Caco-2 (cell line): ENCODE measurements around the gene LAMB4. TPM values are rescaled to one million over a fixed set of nuclear protein-coding genes. Genes with fewer than 3 reads are reported as not detected.

Experiments
- BruUV-seq: library from RNA; stranded (reverse); fragments of 400-500 nt; replicated peaks from 2 replicates; lab custom pipeline; 2021; lab: Mats Ljungman, UMichigan
- CTCF ChIA-PET: fragments of 300-600 bp; sonication (Branson Sonifier 250); formaldehyde crosslinking; loops from one replicate; lab custom pipeline; 2022; ENCODE audit warnings: antibody characterized with exemption; lab: Charles Lee
- POLR2A ChIA-PET: fragments of 300-600 bp; sonication (Branson Sonifier 250); formaldehyde crosslinking; loops from one replicate; lab custom pipeline; 2022; ENCODE audit warnings: antibody characterized with exemption; lab: Charles Lee
- DNase-seq, 2 experiments: peaks; one replicate each; pipeline versions ENCODE4 v3.0.0 to v3.0.0-alpha.2; 2020 to 2022
- H3K27me3 ChIP-seq: replicated peaks from 2 replicates; pipeline ENCODE4 v1.6.0; 2011; ENCODE audit warnings: low read length; ENCODE audit not compliant: control insufficient read depth, insufficient read depth
- H3K36me3 ChIP-seq: 2 replicates; pipeline ENCODE4 v1.5.1; 2011; ENCODE audit warnings: low read length; ENCODE audit not compliant: control insufficient read depth, insufficient read depth
- H3K4me1 ChIP-seq: fragments of 250-450 bp; sonication (Bioruptor Pico); 2 replicates; pipeline ENCODE4 v1.5.1; 2020; ENCODE audit warnings: mild to moderate bottlenecking
- H3K4me3 ChIP-seq: 2 replicates; pipeline ENCODE4 v1.5.1; 2011; ENCODE audit warnings: low read depth, mild to moderate bottlenecking, control low read depth, low read length
- H3K9me3 ChIP-seq: fragments of 250-450 bp; sonication (Bioruptor Pico); 2 replicates; pipeline ENCODE4 v1.5.1; 2020; ENCODE audit warnings: mild to moderate bottlenecking, moderate library complexity
- H3K27ac Mint-ChIP-seq: one replicate; pipeline ENCODE4 v1.8.0; 2022; ENCODE audit warnings: mixed read lengths; ENCODE audit not compliant: unreplicated experiment
- H3K27me3 Mint-ChIP-seq: one replicate; pipeline ENCODE4 v1.8.0; 2022; ENCODE audit warnings: mixed read lengths; ENCODE audit not compliant: insufficient read depth, unreplicated experiment
- H3K36me3 Mint-ChIP-seq: one replicate; pipeline ENCODE4 v1.8.0; 2022; ENCODE audit warnings: mild to moderate bottlenecking, mixed read lengths; ENCODE audit not compliant: insufficient read depth, unreplicated experiment
- H3K4me1 Mint-ChIP-seq: one replicate; pipeline ENCODE4 v1.8.0; 2022; ENCODE audit warnings: low read depth, mixed read lengths; ENCODE audit not compliant: unreplicated experiment
- H3K4me3 Mint-ChIP-seq: one replicate; pipeline ENCODE4 v1.8.0; 2022; ENCODE audit warnings: mild to moderate bottlenecking, moderate library complexity, mixed read lengths; ENCODE audit not compliant: unreplicated experiment
- H3K9me3 Mint-ChIP-seq: one replicate; pipeline ENCODE4 v1.8.0; 2022; ENCODE audit warnings: mixed read lengths; ENCODE audit not compliant: unreplicated experiment
- intact Hi-C: fragments of 100-400 bp; cut with micrococcal nuclease; formaldehyde crosslinking; loops from one replicate; pipeline ENCODE4 v1.10.0; 2022; ENCODE audit not compliant: unreplicated experiment
- total RNA-seq: library from RNA; stranded (reverse); gene quantifications from 2 replicates; pipeline ENCODE4 v1.2.3, GENCODE V29; 2022
- TF ChIP-seq, protein P1 (sequence below), 2 experiments: fragments of 200-600 bp in 1 of 2; IDR thresholded peaks; 1 replicate in 1 of 2; 2 replicates in 1 of 2; pipeline versions ENCODE4 v1.5.1 to v1.8.0; 2011 to 2022; ENCODE audit warnings: antibody characterized with exemption in 1 of 2, control low read depth in 1 of 2, inconsistent platforms in 1 of 2, low read depth in 1 of 2, low read length in 1 of 2, mild to moderate bottlenecking in 1 of 2, moderate library complexity in 1 of 2; ENCODE audit not compliant: insufficient read depth in 1 of 2, severe bottlenecking in 1 of 2, unreplicated experiment in 1 of 2

Gene LAMB4
- total RNA-seq, 1 experiment from 2014 or later, result 0.52 TPM

GRCh38 chr7:107995184-107996071, 134.7 kb downstream of the LAMB4 start:
- Histone ChIP-seq H3K36me3 (peaks cover 2% of the 10 kb centered on the region; the same call in 1 of the 2 replicates), H3K27me3 (no peaks in the 10 kb centered on the region), H3K4me3 (no peak overlapping the region), H3K4me1 (peaks cover 62% of the 10 kb centered on the region), H3K9me3 (no peaks in the 10 kb centered on the region)
- TF ChIP-seq, protein P1, sequence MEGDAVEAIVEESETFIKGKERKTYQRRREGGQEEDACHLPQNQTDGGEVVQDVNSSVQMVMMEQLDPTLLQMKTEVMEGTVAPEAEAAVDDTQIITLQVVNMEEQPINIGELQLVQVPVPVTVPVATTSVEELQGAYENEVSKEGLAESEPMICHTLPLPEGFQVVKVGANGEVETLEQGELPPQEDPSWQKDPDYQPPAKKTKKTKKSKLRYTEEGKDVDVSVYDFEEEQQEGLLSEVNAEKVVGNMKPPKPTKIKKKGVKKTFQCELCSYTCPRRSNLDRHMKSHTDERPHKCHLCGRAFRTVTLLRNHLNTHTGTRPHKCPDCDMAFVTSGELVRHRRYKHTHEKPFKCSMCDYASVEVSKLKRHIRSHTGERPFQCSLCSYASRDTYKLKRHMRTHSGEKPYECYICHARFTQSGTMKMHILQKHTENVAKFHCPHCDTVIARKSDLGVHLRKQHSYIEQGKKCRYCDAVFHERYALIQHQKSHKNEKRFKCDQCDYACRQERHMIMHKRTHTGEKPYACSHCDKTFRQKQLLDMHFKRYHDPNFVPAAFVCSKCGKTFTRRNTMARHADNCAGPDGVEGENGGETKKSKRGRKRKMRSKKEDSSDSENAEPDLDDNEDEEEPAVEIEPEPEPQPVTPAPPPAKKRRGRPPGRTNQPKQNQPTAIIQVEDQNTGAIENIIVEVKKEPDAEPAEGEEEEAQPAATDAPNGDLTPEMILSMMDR (IDR thresholded peaks at IDR 0.05; ENCODE audit: insufficient read depth in 1 of 2, low read depth in 1 of 2, low read length in 1 of 2, severe bottlenecking in 1 of 2, unreplicated experiment in 1 of 2), result no peak
- CTCF ChIA-PET, result interaction anchor here (0.9 to 1.0 kb wide), 2 partner anchors 20 to 21 kb away, joined by 3 to 4 read pairs; no protein-coding TSS in a partner anchor
- H3K4me3 Mint-ChIP-seq, result peak overlapping the region; percentile 69
- peak overlapping the region; percentile 86 for H3K27ac Mint-ChIP-seq
- intact Hi-C loops, result loop anchor here (1.0 kb wide), 4 partner anchors 8 to 39 kb away; partner anchors contain the start of gene LAMB1
- peak; percentile 80 to 82 for DNase-seq
- H3K9me3 Mint-ChIP-seq, result no peaks in the 10 kb centered on the region
- POLR2A ChIA-PET, result interaction anchor here (1.4 to 1.7 kb wide), 2 partner anchors 9 to 42 kb away, joined by 6 to 9 read pairs; no protein-coding TSS in a partner anchor
- BruUV-seq, result no TSS peak
- no peaks in the 10 kb centered on the region for H3K27me3 Mint-ChIP-seq
- H3K36me3 Mint-ChIP-seq, result peaks cover 100% of the 10 kb centered on the region
- peaks cover 27% of the 10 kb centered on the region for H3K4me1 Mint-ChIP-seq

- peaks cover 27% of the 10 kb centered on the region for H3K4me1 Mint-ChIP-seq
- ChIA-PET CTCF (interaction anchor here (1.0 kb wide), 2 partner anchors 21 to 41 kb away, joined by 3 to 5 read pairs; no protein-coding TSS in a partner anchor), POLR2A (interaction anchor here (1.4 kb wide), 1 partner anchor 41 kb away, joined by 6 read pairs; no protein-coding TSS in a partner anchor)
- TF ChIP-seq, protein P1 (IDR thresholded peaks at IDR 0.05; ENCODE audit: insufficient read depth in 1 of 2, low read depth in 1 of 2, low read length in 1 of 2, severe bottlenecking in 1 of 2, unreplicated experiment in 1 of 2), result no peak
- H3K4me3 Mint-ChIP-seq, result no peak overlapping the region
- no peaks in the 10 kb centered on the region for H3K9me3 Mint-ChIP-seq
- no TSS peak for BruUV-seq
- H3K27me3 Mint-ChIP-seq, result no peaks in the 10 kb centered on the region
- Histone ChIP-seq H3K4me1 (peaks cover 53% of the 10 kb centered on the region), H3K9me3 (no peaks in the 10 kb centered on the region), H3K36me3 (peaks cover 2% of the 10 kb centered on the region; the same call in 1 of the 2 replicates), H3K27me3 (no peaks in the 10 kb centered on the region), H3K4me3 (no peak overlapping the region)
- H3K27ac Mint-ChIP-seq, result no peak overlapping the region
- DNase-seq, result no peak
- H3K36me3 Mint-ChIP-seq, result peaks cover 100% of the 10 kb centered on the region
- intact Hi-C loops, result loop anchor here (1.0 kb wide), 4 partner anchors 9 to 40 kb away; partner anchors contain the start of gene LAMB1
These were observed 135.6 kb downstream of the LAMB4 start for GRCh38 chr7:107994421-107995030.

- POLR2A ChIA-PET, result no interaction called here
- H3K4me1 Mint-ChIP-seq, result peaks cover 31% of the 10 kb centered on the region
- H3K27ac Mint-ChIP-seq, result no peak overlapping the region
- TF ChIP-seq, protein P1 (IDR thresholded peaks at IDR 0.05; ENCODE audit: insufficient read depth in 1 of 2, low read depth in 1 of 2, low read length in 1 of 2, severe bottlenecking in 1 of 2, unreplicated experiment in 1 of 2), result no peak
- no TSS peak for BruUV-seq
- Histone ChIP-seq H3K4me3 (no peak overlapping the region), H3K4me1 (peaks cover 46% of the 10 kb centered on the region), H3K27me3 (no peaks in the 10 kb centered on the region), H3K9me3 (no peaks in the 10 kb centered on the region), H3K36me3 (peaks cover 4% of the 10 kb centered on the region)
- no peak for DNase-seq
- no peaks in the 10 kb centered on the region for H3K27me3 Mint-ChIP-seq
- intact Hi-C loops, result no loop called here
- no peaks in the 10 kb centered on the region for H3K9me3 Mint-ChIP-seq
- no peak overlapping the region for H3K4me3 Mint-ChIP-seq
- CTCF ChIA-PET, result interaction anchor here (0.6 to 1.0 kb wide), 2 partner anchors 23 to 40 kb away, joined by 3 to 5 read pairs; no protein-coding TSS in a partner anchor
- H3K36me3 Mint-ChIP-seq, result peaks cover 100% of the 10 kb centered on the region
These were observed 136.3 kb downstream of the LAMB4 start for GRCh38 chr7:107993891-107994291.
